ENCODE measurements around the gene ZNF423. TPM values are rescaled to one million over a fixed set of nuclear protein-coding genes. Genes with fewer than 3 reads are reported as not detected.

ZNF423 gene
- total RNA-seq, 1 donor from 2014 or later: 0.35 TPM

DNA sequence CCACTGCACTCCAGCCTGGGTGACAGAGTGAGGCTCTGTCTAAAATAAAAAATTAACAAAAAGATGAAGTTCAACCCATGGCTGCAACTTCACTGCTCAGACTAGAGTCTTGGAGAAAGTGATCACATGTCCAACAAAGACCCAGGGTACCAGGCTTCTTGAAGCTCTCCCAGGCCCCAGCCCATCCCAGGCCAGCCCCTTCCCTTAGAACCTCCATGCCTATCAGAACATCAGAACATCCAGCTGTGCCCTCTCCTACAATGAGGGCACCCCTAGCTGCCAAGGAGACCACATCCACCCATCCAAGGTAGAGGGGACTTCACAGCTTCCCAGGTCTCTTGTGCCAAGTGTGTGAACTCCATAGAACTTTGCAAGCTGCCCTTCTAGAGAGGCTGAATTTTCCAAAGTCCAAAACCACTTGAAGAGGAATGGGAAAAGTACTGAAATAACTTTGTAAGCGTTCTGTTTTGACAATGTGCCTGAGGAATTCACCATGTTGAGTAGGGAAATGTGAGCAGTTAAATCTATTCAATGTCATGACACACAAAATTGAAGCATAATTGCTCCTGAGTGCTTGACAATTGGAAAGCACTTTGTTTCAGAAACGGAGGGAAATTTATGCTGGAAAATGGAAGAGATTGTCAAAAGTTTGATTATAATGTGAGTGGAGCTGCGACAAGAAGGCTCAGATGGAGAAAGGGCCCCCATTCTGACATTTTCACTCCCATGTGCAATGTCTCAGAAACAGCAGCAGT lies 230.4 kb downstream of the ZNF423 start:
- no peak for DNase-seq (ENCODE audit: low read depth)

DNA sequence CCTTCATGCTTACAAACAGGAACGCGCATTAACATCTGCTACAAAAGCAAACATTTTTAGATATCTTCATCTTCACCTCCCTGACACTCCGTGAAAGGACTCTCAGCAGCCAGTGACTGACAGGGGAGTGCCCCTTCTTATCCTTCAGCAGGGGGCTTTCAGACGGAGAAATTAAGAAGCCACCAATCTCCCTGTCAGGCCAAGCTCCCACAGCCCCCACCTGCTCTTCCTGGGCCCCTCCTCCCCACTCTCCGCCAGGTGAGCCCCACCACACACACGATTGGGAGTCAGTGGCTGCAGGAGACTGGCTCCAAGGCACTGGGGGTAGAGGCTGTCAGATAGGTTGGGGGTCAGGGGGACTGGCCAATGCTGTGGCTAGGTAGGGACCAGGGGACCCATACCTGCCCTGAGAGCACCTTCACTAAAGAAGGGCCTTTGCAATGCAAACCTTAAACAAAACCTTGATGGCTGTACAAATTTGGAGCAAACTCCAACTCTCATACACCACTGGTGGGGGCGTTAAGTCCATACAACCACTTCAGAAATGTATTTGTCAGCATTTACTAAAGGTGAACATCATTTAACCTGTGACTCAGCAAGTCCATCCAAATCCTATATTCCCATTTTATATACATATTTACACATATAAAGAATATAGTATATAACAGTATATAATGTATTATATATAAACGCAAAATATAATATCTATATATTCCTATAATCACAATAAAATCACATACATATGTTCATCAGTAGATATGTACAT lies 232.2 kb downstream of the ZNF423 start:
- DNase-seq (ENCODE audit: low read depth): no peak

DNA sequence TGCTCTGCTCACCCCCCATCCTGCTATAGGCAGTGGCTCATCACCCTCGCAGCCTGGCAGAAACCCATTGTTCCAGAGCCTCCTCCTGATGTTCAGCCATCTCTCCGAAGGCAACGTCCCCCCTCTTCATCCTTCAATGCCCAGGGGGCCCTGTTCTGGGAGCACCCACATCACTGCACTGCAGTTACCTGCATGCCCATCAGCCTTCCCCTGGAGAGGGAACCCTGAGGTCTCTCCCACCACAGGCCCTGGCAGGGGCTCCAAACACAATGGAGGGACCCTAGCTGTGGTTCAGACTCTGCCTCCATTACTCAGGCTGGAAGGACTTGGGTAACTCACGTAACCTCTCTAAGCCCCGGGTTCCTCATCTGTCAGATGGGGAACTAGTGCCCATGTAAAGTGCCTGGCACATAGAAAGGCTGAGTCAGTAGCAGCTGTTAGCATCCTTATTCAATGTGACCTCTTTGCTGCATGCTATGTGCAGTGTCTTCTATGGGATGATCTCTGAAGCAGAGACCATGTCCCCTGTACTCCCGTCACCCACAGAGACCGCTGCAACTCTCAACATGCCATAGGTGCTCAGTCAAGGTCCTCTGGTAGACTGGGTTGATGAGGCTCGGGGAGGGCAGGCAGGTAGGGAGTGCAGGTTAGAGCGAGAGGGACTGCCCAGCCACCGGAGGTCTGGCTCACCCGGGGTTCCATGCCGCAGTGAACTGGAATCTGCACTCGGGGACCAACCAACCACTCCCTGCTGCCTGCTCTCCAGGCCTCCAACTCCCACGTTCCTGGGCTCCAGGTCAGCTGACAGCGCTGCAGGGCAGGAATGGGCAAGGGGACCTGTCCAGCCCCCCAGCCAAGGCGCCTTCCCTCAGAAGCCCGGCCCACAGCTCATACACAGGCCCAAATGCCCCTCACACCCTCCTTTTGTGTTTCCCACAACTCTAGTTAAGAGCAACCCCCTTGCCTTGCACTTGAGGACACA lies 233.2 kb downstream of the ZNF423 start:
- DNase-seq (ENCODE audit: low read depth): no peak

DNA sequence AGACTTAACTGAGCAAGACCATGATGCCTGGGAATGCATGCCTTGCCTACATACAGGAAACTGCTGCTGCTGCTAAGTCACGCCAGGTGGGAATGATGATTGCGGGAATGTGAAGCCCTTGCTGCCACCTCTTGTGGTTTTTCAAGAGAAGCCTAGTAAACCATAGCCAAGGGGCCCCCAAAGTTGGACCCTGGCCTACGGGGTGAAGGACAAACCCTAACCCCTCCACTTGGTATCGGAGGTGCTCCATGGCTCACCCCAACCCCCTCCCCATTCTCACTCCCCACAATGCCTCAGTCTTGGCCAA lies 233.9 kb downstream of the ZNF423 start:
- DNase-seq (ENCODE audit: low read depth): no peak

DNA sequence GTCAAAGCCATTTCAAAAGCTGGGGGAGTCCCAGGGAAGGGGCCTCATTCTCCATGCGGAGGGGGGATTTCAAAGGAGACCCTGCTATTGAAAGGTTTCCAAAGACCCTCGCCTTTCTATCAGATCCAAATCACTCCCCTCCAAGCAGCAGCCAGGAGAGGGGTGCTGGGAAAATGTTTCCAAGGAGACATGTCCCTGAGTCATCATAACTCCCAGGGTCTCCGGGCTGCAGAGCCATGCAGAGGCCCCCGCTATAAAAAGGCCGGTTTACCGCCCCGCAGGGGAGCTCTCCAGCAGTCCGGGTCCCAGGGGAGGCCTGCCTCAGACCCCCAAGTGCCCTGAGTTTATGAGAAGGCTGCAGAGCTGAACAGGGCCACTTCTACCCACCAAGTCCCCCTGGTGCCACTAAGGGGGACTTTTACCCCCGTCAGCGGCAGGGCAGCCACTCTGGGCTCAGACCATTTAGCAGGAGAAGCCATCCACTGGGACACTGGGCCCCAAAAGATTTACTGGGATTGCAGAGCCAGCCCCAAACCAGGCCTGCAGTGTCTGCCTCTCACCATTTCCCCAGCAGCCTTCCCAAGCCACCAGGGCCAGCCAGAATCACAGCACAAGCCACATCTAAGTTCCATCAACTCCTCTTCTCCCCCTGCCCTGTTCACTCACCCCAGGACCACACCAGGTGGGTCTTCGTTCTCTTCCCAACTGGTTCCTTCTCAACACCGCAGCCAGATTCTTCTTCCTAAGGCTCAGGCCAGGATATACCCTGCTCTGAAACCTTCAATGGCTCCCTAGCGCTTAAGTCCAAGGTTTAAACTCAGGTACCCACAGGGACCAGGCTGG lies 234.4 kb downstream of the ZNF423 start:
- no peak for DNase-seq (ENCODE audit: low read depth)

DNA sequence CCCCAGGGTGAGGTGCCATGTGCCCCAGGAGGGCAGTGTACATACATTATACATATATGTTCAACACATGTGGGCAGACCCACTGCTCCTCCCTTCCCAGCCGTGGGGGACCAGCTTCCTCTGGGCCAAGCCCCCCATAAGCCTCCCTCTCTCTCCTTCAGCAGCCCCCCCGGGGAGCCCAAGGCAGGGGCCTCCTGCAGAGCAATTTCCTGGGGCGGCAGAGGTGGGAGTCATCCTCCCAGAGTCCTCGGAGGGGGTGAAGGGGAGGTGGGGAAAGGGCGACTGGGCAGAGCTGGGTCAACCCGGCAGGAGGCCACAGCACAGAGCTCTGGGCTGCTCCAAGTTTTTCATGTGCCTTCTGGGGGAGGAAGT lies 235.1 kb downstream of the ZNF423 start:
- DNase-seq (ENCODE audit: low read depth): no peak

DNA sequence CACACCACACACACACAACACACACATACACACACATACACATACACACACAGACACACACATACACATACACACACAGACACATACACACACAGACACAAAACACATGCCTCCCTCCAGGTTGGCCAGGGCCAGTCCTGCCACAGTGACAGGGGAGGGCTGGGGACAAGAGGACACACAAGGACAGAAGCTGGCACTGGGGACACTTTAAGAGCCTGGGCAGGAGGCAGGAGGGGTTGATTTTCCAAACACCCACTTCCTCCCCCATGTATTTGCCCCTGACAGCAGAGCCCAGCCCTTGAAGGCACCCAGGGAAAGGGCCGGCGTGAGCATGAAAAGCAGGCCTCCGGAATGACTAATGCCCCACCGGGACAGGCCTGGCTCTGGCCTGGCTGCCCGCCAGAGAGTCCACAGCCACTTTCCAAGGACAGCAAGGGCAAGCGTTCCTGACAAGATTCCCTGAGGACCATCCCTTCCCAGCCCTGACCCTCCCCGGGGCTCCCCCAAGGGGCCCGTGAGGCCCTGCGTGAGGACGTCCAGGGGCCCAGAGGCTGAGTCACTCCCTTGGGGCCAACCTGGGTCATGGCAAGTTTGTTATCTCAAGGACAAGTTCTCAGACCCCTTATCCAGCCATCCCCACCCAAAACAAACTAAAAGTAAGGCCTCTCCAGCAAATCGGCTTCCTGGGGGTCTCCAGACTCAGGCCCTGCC lies 235.6 kb downstream of the ZNF423 start:
- peak; percentile 53 for DNase-seq (ENCODE audit: low read depth)

DNA sequence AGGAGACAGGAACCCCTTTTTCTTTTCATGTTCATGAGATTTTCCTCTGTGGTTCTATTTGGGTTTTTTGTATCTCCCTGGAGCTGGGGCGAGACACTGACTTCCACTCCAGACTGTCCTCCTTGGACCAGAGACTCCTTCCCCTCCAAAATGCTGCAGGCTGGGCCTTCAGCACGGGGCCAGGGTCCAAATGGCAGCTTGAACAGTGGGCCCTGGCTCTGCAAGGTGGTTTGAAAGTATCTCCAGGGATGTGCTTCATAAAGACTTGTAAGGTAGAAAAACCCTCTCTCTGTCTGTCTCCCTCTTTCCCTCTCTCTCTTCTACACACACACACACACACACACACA lies 236.1 kb downstream of the ZNF423 start:
- DNase-seq (ENCODE audit: low read depth): no peak

DNA sequence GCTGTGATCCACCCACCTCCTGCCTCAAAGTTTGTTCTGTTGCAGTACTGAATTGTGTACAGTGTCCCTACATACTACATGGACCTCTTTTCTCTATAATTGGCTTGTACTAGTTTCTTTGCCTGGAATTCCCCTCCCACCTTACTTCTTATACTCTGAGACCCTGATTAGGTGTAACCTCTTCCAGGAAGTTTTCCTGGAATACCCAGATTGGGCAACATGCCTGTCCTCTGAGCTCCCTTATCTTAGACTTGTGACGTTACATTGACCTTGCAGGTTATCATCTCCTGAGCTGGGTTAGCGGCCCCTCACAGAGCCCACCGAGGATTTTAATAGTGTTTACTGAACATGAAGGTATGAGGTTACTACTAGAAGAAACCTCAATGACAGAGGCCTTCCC lies 237.0 kb downstream of the ZNF423 start:
- DNase-seq (ENCODE audit: low read depth): no peak

DNA sequence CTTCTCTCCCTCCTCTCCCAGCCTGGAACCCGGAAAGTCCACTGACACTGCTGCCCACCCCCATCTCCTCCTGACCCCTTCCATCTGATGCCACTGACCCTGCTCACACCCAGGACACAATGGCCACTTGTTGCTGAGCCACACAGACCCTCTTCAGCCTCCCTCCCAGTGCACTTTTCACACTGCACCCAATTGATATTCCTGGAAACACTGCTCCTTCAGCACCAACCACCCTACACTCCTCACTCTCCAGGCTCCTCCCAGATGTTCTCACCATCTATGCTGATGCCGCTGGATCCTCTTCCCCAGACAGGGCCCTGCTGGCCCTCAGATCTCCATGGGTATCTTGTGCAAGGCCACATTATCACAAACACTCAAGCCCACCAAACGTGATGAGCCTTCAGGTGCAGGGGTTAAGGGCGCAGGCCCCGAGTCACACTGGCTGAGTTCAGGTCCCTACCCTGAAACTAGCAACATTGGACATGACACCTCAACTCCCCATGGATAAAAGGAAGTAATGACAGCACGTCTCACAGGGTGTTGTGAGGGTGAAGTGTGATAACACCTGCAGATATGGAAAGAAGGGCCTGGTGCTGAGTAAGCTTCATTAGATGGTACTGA lies 238.1 kb downstream of the ZNF423 start:
- DNase-seq (ENCODE audit: low read depth): no peak

DNA sequence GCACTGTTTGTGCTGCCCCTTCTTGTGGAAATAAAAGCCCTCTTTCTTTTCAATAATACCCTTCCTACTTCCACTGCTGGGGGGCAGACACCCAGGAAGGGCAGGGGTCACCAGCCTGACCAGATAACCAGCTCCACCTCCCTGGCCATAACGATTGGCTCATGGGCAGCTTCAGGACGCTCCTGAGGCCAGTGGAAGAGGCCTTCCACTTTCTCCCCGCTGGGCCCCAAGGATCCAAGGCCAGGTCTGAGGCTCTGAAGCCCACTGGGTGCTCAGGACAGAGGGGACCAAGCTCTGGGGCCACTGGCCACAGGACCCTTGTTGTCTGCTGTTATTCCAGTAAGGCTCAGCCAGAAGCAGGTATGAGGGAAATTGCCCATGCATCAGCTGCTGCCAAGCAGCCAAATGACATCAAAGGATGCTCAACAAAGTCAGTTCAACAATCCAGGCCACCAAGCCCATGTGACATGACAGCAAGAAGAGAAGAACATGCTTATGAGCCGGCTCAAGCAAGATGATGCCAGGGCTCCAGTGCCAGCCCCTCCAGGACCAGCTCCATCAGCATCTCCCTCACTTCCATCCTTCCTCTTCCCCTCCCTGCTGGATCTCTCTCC lies 238.8 kb downstream of the ZNF423 start:
- DNase-seq (ENCODE audit: low read depth): no peak

DNA sequence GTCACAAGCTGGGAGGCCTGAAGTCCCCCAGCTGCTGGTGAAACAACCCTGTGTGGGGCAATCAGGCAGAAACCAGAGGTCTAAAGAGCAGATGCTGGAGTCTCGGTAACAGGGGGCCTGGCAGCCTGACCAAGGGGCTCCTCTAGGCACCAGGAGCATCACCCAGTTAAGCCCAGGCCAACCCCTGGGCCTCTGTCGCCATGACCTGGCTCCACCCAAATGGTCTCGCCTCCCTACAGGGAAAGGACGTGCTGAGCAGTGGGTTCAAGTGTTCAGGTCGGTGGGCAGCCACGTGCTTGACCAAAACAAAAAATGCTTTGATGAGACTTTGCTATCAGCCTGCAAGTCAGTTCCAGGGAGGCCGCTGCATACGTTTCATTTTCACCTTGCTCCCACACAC lies 240.3 kb downstream of the ZNF423 start:
- DNase-seq (ENCODE audit: low read depth): no peak

DNA sequence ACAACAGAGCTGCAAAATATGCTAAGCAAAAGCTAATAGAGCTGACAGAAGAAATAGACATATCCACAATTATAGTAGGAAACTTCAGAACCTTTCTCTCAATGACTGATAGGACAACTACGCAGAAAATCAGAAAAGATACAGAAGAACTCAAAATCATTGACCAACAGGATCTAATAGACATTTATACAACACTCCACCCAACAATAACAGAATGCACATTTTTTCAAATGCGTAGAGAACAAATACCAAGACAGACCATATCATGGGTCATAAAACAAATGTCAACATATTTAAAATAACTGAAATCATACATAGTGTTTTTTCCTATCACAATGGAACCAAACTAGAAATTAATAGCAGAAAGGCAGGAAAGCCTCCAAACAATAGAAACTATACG lies 244.9 kb downstream of the ZNF423 start:
- no peak for DNase-seq (ENCODE audit: low read depth)

DNA sequence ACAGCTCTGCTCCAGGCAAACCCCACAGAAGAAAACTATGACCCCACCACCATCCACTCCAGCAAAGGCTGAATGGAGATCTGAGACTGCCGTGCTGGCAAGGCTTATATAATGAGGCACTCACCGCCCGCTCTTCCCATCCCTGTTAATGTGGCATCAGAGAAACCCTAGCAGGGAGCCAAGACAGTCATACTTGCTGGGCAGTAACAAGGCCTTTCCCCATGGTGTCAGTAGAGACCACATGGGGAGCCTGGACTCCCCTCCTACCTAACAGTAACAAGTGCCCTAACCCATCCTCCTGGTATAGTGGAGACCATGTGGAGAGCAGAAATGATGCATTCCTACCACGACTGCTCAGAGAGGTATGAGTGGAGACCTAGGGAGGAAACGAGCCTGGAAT lies 247.1 kb downstream of the ZNF423 start:
- DNase-seq (ENCODE audit: low read depth): peak; percentile 13

DNA sequence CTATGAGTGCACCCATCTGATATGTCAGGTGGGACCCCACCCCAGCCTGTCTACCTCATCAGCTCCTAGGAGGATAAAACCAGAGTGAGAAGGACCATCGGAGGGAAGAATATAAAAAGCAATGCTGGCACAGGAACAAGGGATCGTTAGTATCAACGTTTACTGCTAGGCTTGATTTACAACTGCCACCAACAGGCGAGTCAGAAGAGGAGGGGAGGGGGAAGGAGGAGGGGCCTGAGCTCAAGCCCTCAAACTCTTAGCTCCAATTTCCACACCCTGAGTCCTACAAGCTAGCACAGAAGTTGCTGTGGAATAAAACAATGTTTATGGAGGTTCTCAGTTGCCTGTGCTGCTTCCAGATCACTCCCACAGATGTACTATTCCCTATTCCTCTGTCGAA lies 247.8 kb downstream of the ZNF423 start:
- DNase-seq (ENCODE audit: low read depth): peak; percentile 18

DNA sequence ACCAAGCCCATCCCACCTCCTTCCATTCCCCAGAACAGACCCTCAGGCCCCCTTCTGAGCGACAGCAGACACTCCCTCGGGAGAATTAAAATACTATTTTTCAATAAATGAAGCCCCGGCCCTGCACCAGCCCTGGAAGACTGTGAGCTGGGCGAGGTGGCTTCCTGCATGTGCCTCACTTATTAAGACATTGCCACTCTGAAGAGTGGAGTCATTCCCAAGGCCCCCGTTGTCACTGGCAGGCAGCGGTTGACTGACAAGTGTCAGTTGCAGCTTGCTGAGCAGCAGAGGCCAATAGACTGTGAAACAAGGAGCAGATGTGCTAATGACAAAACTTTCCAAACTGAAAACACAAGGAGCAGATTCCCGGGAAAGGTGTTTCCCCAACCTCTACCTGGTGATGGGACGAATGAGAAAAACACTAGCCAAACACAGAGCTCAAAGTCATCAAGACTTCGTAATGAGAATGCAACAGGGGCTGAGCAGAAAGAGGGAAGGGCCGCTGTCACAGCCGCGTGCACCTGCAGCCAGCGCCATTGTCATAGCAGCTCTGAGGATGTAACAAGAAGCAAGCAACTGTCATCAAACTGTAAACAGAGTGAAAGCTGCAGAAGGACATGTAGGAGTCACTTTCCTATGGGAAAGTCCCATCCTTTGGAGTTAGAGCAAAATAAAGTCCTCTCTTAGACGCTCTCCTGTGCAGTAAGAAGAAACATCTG lies 250.2 kb downstream of the ZNF423 start:
- no peak for DNase-seq (ENCODE audit: low read depth)

DNA sequence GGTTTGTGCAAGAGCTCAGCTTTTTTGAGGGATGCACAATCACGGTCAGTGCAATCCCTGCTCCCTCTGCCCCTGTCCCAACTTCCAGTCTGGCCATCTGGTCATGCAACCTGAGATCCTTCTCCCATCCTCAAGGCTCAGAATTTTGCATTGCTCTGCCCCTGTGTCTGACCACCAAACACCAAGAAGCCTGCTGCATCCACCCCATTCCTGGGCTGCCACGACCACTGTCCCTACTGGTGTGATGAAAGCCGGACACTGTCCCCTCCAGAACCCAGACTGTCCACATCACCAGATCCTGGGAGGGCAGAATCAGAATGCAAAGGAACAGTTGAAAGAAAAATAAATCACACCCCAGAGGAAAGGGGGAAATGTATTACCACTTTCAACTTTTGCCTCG lies 251.3 kb downstream of the ZNF423 start:
- no peak for DNase-seq (ENCODE audit: low read depth)

DNA sequence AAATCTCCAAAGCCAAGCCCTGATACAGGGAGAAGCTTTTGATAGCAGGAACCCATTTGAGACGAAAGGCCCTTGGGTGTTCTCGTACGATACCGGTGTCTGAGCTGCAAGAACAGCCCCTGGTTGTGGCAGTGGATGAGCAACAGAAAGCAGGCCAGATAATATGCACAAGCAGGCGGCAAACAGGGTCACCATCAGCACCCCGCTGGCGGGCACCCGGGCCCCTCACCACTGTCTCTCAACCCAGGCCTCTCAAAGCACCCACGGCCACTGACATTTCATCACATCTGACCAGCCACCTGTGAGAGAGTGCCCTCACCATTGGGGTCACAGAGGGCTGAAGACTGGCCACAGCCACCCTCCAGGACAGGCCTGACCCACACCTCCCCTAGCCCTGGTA lies 252.0 kb downstream of the ZNF423 start:
- DNase-seq (ENCODE audit: low read depth): no peak

DNA sequence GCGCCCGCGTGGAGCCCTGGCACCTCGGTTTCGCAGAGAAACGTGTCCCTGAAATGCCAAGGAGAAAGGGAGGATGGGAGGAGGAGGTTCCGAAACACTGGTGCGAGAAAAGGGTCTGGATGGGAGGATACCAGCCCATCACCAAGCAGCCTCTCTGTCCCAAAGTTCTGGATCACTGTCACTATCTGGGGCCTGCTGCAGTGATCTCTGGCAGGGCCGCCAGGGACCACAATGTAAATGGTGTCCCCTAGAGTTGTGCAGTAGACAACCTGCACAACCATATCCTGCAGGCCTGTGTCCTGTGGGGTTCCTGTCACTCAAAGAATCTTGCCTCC lies 253.0 kb downstream of the ZNF423 start:
- no peak for DNase-seq (ENCODE audit: low read depth)

Measured in renal cortical epithelial cell (primary cell).